ENCODE results near the gene AGAP3.
A peak's percentile ranks its signal among the peaks of the same experiment; 100 is the strongest.

AGAP3 gene

GRCh38 chr7:151116603-151117440 lies 30.5 kb downstream of the AGAP3 start:
- no peaks in the 10 kb centered on the region for H3K9me3 Mint-ChIP-seq
- peaks cover 40% of the 10 kb centered on the region for H3K4me1 Mint-ChIP-seq
- DNase-seq (ENCODE audit: low spot score in 2 of 2) (no peak), ATAC-seq (no peak)
- H3K27ac Mint-ChIP-seq: peak overlapping the region; percentile 50
- peaks cover 15% of the 10 kb centered on the region for H3K36me3 Mint-ChIP-seq
- peak overlapping the region; percentile 47 for H3K4me3 Mint-ChIP-seq

DNA sequence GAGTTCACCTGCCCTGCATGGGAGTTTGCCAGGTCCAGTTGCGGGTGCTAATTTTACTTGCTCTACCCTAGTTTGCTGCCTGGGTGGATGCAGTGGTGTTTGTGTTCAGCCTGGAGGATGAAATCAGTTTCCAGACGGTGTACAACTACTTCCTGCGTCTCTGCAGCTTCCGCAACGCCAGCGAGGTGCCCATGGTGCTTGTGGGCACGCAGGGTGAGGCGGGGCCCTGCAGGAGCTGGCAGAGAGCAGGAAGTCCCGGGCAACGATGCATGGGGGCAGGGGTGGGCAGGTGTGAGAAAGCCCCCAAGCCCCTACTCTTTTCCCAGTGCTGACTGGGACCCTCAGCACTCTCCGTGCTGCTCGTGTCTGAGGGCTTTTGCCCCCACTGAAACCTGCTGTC lies 31.3 kb downstream of the AGAP3 start:
- DNase-seq (ENCODE audit: low spot score in 2 of 2) (no peak), ATAC-seq (peak; percentile 55)
- H3K9me3 Mint-ChIP-seq: no peaks in the 10 kb centered on the region
- H3K36me3 Mint-ChIP-seq: peaks cover 15% of the 10 kb centered on the region
- H3K27ac Mint-ChIP-seq: peak overlapping the region; percentile 50
- peak overlapping the region; percentile 47 for H3K4me3 Mint-ChIP-seq
- peaks cover 42% of the 10 kb centered on the region for H3K4me1 Mint-ChIP-seq

DNA sequence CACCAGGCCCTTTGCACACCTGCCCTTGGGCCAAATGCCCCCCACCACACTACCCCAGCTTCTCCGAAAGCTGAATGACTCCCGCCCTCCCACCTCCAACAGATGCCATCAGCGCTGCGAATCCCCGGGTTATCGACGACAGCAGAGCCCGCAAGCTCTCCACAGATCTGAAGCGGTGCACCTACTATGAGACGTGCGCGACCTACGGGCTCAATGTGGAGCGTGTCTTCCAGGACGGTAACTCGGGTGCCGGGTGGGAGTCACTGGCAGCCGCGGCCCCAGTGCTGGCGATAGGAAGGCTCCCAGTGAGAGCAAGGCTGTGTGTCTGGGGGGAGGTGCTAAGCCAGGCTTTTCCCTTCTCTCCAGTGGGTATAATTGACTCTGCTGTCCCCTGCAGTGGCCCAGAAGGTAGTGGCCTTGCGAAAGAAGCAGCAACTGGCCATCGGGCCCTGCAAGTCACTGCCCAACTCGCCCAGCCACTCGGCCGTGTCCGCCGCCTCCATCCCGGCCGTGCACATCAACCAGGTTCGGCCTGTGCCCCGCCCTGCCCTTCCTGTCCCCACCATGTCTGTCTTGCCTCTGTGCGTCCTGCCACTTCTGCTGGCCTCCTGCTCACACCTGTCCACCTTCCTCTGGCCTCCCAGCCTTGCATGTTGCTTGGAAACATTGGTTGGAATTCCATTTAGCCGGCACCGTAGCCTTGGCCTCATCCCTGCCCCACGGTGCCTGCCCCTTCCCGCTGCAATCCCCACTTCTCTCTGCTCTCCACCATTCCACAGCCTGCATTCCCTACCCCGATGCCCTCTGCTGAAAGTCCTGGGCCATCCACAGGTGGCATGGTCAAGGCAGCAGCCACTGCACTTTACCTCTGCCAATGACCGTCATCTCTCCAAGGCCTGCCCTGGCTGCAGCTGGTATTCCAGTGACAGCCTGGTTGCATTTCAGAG lies 32.1 kb downstream of the AGAP3 start:
- DNase-seq (ENCODE audit: low spot score in 2 of 2): no peak
- Mint-ChIP-seq H3K36me3 (peaks cover 15% of the 10 kb centered on the region), H3K9me3 (no peaks in the 10 kb centered on the region), H3K4me3 (no peak overlapping the region), H3K4me1 (peaks cover 42% of the 10 kb centered on the region), H3K27ac (peak overlapping the region; percentile 50)
- no peak for ATAC-seq

GRCh38 chr7:151119055-151119415 lies 32.8 kb downstream of the AGAP3 start:
- ATAC-seq (no peak), DNase-seq (ENCODE audit: low spot score in 2 of 2) (no peak)
- peaks cover 22% of the 10 kb centered on the region for H3K36me3 Mint-ChIP-seq
- no peaks in the 10 kb centered on the region for H3K9me3 Mint-ChIP-seq
- H3K27ac Mint-ChIP-seq: peak overlapping the region; percentile 86
- H3K4me1 Mint-ChIP-seq: peaks cover 47% of the 10 kb centered on the region
- H3K4me3 Mint-ChIP-seq: no peak overlapping the region

GRCh38 chr7:151119902-151120301 lies 33.6 kb downstream of the AGAP3 start:
- H3K27ac Mint-ChIP-seq: peak overlapping the region; percentile 86

GRCh38 chr7:151120896-151121295 lies 34.6 kb downstream of the AGAP3 start:
- H3K36me3 Mint-ChIP-seq: peaks cover 22% of the 10 kb centered on the region

More at GRCh38 chr7:151119902-151120301, 33.6 kb downstream of the AGAP3 start:
- Mint-ChIP-seq H3K36me3 (peaks cover 22% of the 10 kb centered on the region), H3K9me3 (no peaks in the 10 kb centered on the region), H3K4me3 (no peak overlapping the region), H3K4me1 (peaks cover 52% of the 10 kb centered on the region)
- ATAC-seq (no peak), DNase-seq (ENCODE audit: low spot score in 2 of 2) (no peak)

DNA sequence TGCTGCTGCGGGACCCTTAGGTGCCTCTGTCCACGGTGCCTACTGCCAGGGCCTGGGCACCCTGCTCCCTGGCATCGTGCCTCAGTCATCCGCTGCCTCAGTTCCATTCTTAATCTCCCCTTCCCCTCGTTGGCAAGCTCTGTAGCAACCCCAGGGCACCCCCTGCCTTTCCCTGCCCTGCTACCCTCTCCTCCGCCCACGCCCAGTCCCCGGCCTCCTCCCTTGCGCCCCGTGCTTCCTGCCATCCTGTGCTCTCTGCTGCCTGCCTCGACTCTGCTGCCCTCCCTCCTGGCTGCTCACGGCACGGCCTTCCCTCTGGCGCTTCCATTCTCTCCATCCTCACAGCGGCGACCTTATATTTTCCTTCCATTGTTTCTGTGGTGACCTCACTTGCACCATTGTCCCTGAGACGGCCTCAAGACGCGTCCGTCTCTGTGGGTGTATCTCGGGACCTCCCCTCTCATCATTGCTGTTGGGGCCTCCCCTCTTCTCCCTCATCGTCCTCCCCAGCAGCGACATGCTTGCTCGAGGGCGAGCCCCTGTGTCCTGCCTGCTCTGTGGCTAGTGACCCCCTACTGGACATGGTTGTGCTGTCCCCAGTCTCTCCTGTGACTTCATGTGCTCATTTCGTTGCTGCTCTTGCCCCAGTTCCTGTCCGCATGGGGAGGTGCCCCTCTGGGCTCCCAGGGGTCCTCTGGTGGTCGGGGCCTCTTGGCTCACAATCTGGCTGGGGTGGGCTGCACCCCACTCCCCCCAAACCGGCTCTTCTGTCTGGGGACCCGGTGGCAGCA lies 35.3 kb downstream of the AGAP3 start:
- no peak overlapping the region for H3K4me3 Mint-ChIP-seq
- no peak overlapping the region for H3K27ac Mint-ChIP-seq

More at GRCh38 chr7:151120896-151121295, 34.6 kb downstream of the AGAP3 start:
- H3K4me1 Mint-ChIP-seq: peaks cover 48% of the 10 kb centered on the region
- no peak for ATAC-seq
- H3K27ac Mint-ChIP-seq: peak overlapping the region; percentile 14
- H3K4me3 Mint-ChIP-seq: no peak overlapping the region
- DNase-seq (ENCODE audit: low spot score in 2 of 2): no peak
- no peaks in the 10 kb centered on the region for H3K9me3 Mint-ChIP-seq

GRCh38 chr7:151122276-151122675 lies 36.0 kb downstream of the AGAP3 start:
- no peak overlapping the region for H3K27ac Mint-ChIP-seq
- no peaks in the 10 kb centered on the region for H3K9me3 Mint-ChIP-seq
- H3K4me1 Mint-ChIP-seq: peaks cover 34% of the 10 kb centered on the region
- peaks cover 22% of the 10 kb centered on the region for H3K36me3 Mint-ChIP-seq
- no peak overlapping the region for H3K4me3 Mint-ChIP-seq
- DNase-seq (ENCODE audit: low spot score in 2 of 2) (no peak), ATAC-seq (no peak)

More for the DNA sequence above, 35.3 kb downstream of the AGAP3 start:
- no peaks in the 10 kb centered on the region for H3K9me3 Mint-ChIP-seq
- H3K36me3 Mint-ChIP-seq: peaks cover 22% of the 10 kb centered on the region
- peaks cover 41% of the 10 kb centered on the region for H3K4me1 Mint-ChIP-seq
- DNase-seq (ENCODE audit: low spot score in 2 of 2) (no peak), ATAC-seq (no peak)

- H3K9me3 Mint-ChIP-seq: no peaks in the 10 kb centered on the region
These were observed 36.5 kb downstream of the AGAP3 start for GRCh38 chr7:151122796-151123157.

DNA sequence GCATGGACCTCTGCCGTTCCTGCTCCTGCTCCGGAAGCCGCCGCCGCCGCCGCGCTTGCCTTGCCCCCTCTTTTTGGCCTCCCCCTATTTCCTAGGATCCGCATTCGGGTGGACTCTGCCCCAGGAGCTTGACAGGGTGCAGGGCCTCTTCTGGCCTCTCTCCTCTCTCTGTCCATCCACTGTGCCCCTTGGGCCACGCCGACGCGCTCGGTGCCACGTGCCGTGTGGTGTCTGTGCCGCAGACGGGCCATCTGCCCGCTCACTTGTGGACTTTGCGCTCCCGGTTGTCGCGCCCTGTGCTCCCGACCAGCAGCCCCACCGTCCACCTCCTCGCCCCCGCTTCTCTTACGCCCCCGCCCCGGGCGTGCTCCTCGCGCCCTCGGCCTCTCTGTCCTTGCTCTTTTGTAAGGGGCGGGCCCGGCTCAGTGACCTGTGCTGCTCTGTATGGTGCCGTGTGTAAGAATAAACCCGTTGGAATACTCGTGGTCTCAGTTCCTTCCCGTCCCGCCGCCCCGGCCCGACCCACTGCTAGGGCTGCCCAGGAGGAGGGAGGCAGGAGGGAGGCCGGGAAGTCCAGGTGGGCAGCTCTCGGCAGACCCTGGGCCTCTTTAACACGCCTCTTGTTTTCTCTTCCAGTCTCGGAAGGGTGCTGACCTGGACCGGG lies 37.0 kb downstream of the AGAP3 start:
- Mint-ChIP-seq H3K4me1 (peaks cover 30% of the 10 kb centered on the region), H3K4me3 (no peak overlapping the region), H3K27ac (no peak overlapping the region), H3K36me3 (peaks cover 22% of the 10 kb centered on the region), H3K9me3 (no peaks in the 10 kb centered on the region)
- ATAC-seq (no peak), DNase-seq (ENCODE audit: low spot score in 2 of 2) (no peak)

More at GRCh38 chr7:151122796-151123157, 36.5 kb downstream of the AGAP3 start:
- ATAC-seq (no peak), DNase-seq (ENCODE audit: low spot score in 2 of 2) (no peak)
- Mint-ChIP-seq H3K4me3 (no peak overlapping the region), H3K27ac (no peak overlapping the region), H3K36me3 (peaks cover 22% of the 10 kb centered on the region), H3K4me1 (peaks cover 30% of the 10 kb centered on the region)

GRCh38 chr7:151123822-151124464 lies 37.7 kb downstream of the AGAP3 start:
- no peak overlapping the region for H3K27ac Mint-ChIP-seq
- no peak overlapping the region for H3K4me3 Mint-ChIP-seq
- peaks cover 22% of the 10 kb centered on the region for H3K36me3 Mint-ChIP-seq
- no peaks in the 10 kb centered on the region for H3K9me3 Mint-ChIP-seq
- DNase-seq (ENCODE audit: low spot score in 2 of 2) (peak; percentile 79 to 90), ATAC-seq (peak; percentile 87)
- H3K4me1 Mint-ChIP-seq: peaks cover 24% of the 10 kb centered on the region

- Mint-ChIP-seq H3K4me3 (no peak overlapping the region), H3K27ac (no peak overlapping the region), H3K9me3 (no peaks in the 10 kb centered on the region), H3K4me1 (peaks cover 18% of the 10 kb centered on the region), H3K36me3 (peaks cover 22% of the 10 kb centered on the region)
- no peak for ATAC-seq
- no peak for DNase-seq (ENCODE audit: low spot score in 2 of 2)
These were observed 38.2 kb downstream of the AGAP3 start for GRCh38 chr7:151124481-151124880.

DNA sequence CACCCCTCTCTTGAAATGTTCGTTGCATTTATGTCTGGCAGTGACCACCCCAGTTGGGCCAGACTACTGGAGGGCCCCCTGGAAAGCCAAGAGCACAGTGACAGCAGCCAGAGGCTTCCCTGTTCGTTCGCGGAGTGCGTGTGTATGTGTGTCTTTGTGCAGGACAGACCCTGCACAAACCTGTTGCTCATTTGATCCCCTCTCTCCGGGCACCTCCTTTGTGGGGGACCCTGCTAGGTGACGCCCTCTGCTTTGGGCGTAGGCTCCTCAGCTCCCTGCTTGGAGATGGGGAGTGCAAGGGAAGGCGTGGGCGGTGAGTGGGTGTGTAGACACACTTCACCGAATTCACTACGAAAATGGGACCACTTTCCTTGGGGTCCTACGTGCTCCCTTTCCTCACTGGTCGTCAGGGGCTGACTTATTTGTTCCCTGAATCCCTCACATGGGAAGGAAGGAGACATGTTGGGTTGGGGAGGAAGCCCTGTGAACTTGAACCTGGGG lies 38.7 kb downstream of the AGAP3 start:
- Mint-ChIP-seq H3K9me3 (no peaks in the 10 kb centered on the region), H3K27ac (no peak overlapping the region), H3K4me1 (peaks cover 17% of the 10 kb centered on the region), H3K36me3 (peaks cover 18% of the 10 kb centered on the region), H3K4me3 (no peak overlapping the region)
- ATAC-seq (no peak), DNase-seq (ENCODE audit: low spot score in 2 of 2) (no peak)

- peaks cover 13% of the 10 kb centered on the region for H3K36me3 Mint-ChIP-seq
- H3K9me3 Mint-ChIP-seq: no peaks in the 10 kb centered on the region
- no peak overlapping the region for H3K27ac Mint-ChIP-seq
- ATAC-seq (no peak), DNase-seq (ENCODE audit: low spot score in 2 of 2) (no peak)
- no peak overlapping the region for H3K4me3 Mint-ChIP-seq
- peaks cover 17% of the 10 kb centered on the region for H3K4me1 Mint-ChIP-seq
These were observed 39.2 kb downstream of the AGAP3 start for GRCh38 chr7:151125470-151125845.
